ENCODE results near the gene PADI1.

Gene PADI1
- total RNA-seq, result 0 to 0.07 reads per million in 2 donors

GRCh38 chr1:17204546-17205440 lies at the start of gene PADI1:
TSS of gene PADI1 (plus strand) at chr1:17205128. CDS start at chr1:17205218, 90 bp downstream.
- DNase-seq, result no peak

- DNase-seq, result no peak
These were observed 49.5 kb upstream of the PADI1 start for GRCh38 chr1:17155257-17155920.

- no peak for DNase-seq
These were observed 48.8 kb upstream of the PADI1 start for GRCh38 chr1:17156108-17156507.

DNA sequence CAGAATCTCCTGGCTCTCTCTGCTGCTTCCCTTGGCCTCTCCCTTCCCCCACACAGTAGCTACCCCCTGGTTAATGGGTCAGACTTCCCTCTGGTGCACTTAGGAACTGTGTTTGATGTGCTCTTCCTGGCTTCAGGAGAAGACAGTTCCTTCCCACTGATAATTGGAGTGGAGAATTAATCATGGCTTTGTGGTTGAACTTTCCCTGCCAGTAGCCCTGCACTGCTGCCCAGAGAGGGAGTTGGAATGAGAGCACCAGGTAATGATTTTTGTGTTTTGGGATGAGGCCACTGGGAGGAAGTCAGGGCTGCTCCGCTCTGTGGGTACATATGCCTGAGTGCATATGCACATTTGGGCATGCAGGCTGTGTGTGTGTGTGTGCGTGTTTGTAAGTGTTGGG lies 46.0 kb upstream of the PADI1 start:
- no peak for DNase-seq

GRCh38 chr1:17161137-17161740 lies 43.7 kb upstream of the PADI1 start:
- no peak for DNase-seq

DNA sequence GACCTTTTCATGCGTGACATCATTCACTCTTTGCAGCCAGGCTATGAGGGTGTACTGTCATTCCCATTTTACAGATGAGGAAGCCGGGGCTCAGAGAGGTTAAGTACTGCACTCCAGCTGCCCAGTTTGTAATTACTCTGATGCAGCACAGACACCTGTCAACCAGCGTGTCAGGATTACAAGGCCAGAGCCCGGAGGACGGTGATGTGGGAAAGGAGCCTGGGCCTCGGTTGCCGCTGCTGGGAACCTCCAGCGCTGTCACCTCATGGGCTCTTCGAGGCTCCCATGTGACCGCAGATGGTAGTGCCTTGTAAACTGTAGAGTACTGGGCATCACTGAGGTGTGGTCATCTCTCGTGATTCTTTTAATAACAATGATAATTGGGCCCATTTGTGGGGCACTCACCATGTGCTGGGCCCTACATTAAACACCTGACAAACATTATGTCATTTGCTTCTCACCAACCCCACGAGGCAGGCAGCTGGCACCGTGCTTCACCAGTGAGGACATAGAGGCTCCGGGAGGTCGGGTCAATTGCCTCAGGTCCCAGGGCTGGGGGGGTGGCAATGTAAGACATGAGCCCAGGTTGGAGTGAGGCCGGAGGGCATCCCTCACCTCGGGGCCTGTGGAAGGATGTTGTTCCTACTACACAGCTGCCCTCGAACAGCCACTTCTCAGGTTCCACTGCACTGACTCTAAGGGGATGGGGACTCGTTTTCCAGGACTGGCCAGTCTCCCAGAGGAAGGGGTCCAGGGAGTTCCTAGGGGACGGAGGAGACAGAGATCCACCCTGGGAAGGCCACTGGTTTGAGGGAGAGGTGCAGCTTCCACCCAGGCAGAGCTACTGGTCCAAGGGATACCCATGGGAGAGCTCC lies 42.8 kb upstream of the PADI1 start:
- DNase-seq, result no peak

DNA sequence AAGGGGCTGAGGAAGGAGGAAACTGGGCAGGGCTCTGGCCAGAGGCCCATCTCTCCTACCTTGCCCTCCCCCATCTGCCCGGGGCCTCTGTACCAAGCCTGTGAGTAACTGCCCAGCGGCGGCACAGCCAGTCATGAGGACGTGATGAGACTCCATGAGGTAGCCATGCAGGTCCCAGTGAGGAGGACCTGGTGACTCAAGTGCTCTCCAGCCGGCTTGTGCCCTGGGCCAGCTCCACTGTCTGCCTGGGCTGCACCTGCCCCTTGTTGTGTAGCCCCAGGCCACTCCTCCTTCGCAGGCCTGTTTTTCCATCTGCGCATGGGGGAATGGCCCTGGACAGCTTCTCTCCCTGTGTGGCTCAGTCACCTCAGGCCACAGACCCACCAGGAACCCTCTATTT lies 42.0 kb upstream of the PADI1 start:
- no peak for DNase-seq

- DNase-seq, result no peak
These were observed 41.6 kb upstream of the PADI1 start for GRCh38 chr1:17163371-17163770.

DNA sequence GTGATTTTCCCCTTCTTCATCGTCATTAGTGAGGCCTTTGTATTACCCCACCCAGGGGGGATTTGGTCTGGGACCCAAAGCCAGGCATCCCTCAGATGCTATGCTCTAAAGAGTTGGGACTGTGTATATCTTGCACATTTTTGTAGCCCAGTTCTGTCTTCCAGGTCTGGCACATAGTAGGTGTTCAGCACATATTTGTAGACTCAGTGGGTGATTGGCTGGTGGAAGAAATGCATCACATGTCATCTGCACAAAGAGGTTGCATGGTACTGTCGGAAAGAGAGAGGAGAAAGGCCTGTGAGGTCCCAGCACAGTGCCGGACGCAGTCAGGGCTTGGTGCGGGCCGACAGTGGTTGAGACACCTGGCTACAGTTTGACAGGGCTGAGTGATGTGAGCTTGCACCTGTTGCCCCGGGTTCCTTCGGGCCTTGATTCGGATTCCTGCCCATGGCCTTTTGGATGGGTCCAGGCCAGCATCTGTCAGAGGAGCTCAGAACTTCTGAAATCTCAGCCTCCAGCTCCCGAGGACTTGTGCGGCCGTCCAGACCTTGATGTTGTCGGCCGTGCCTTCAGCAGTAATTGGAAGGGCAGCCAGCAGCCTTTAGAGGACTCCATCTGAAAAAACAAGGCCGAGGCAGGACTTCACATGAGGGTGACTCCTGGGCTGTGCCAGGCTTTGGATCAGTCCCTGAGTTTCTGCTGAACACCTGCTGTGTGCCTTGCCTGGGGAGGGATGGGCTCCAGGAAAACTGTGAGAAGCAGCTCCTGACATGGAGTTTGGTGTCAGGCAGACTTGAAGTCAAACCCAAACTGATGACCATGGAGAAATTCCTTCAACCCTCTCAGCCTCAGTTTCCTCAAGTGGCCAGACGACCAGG lies 40.9 kb upstream of the PADI1 start:
- DNase-seq, result no peak

GRCh38 chr1:17165823-17166222 lies 39.1 kb upstream of the PADI1 start:
- DNase-seq, result no peak

DNA sequence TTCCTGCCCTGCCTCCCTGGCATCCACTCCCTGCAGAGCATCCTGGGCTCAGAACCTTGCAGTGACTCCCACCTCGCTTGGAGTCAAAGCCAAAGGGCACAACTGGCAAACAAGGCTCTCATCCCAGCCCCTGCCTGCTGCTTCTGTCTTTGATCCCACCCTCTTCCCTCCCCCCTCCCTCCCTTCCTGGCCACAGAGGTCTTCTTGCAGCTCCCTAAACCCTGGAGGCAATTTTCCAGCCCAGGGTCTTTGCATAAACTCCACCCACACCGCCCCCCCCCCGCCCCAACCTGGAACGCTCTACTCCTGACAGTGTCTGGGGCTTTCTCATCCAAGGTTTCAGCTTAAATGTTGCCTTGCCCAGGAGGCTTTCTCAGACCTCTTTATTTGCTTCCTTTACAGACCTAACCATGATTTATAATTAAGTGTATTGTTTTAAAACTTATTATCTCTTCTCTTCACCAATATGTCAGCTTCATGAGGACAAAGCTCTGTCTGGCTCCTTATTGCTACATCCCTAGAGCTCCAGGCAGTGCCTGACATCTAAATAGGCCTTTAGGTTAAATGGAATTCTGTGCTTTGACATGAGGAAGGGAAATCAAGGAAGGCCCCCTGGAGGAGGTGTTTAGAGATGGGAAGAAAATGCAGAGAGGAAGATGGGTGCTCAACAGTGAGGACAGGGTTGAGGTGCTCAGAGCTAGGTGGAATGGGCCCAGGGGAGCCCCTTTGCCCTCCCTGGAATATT lies 37.7 kb upstream of the PADI1 start:
- no peak for DNase-seq

- no peak for DNase-seq
These were observed 37.2 kb upstream of the PADI1 start for GRCh38 chr1:17167786-17168090.

DNA sequence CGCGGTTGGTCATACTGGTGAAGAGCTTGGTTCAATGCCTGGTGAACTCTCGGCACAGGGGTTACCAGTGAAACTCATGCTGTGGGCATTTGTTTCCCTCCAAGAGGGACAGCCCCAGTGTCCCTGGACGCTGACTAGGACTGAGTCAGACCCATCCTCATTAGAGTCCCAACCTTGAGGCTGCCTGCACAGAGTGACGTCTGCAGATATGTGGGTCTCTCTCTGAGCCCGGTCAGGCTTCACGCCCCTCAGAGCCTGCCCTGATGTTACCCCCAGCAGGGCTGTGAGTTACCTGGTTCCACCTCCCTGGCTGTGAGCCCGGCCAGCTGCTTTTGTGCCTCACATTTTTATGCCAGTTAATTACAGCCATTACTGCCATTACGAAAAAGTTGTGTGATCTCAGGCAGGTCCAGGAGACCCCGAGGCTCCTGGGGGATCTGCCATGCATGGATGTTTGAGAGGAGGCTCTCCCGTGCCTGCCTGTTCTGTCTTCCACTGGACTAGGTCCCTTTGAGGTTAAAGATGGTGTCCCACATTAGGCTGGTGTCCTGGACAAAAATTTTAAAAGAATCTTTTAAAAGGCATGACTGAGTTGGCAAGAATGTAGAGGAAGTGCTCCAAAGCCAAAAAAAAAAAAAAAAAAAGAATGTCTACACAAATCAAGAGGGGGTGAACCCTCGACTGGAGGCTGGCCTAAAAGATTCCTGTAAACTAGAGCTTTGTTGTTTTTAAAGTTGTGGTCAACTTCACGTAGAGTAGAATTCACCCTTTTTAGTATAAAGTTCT lies 36.6 kb upstream of the PADI1 start:
- no peak for DNase-seq

- no peak for DNase-seq
These were observed 34.4 kb upstream of the PADI1 start for GRCh38 chr1:17170571-17170970.

DNA sequence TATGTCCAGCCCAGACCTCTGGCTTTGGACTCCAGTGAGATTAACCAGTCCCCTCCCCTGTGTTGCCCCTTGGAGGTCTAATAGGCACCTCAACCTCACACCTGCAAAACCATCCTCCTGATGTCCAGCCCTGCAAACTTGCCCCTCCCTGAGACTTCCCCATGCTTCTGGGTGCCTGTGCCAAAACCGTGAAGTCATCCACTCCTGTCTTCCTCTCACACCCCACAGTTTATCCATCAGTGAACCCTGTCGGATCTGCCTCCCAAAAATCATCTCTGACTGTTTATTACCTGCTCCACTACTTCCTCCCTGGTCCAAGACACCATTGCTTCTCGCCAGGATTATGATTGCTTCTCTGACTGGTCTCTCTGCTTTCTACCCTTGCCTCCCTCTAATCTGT lies 31.7 kb upstream of the PADI1 start:
- no peak for DNase-seq

- DNase-seq, result no peak
These were observed 28.4 kb upstream of the PADI1 start for GRCh38 chr1:17176306-17177061.

DNA sequence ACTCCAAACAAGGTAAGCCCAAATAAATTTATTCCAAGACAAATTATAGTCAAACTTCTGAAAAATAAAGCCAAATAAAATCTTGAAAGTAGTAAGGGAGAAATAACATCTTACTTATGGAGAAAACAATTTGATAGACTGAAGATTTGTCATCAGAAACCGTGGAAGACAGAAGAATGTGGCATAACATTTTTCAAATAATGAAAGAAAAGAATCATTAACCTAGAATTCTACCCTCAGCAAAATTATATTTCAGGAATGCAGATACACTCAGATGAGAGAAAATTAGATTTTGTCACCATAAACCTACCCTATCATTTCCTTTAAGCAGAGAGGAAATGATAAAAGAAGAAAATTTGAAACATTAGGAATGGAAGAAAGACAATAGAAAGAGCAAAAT lies 27.3 kb upstream of the PADI1 start:
- DNase-seq, result no peak

GRCh38 chr1:17181781-17182464 lies 23.0 kb upstream of the PADI1 start:
- DNase-seq, result no peak

All from T-helper 9 cell (primary cell).